Astrocyte of the hippocampus (primary cell): Measurements from ENCODE around the gene RFX3.
"Not testable (repeated sequence)": the region's sequence is repeated elsewhere in the genome, so short reads cannot be mapped to it uniquely, and the experiment has no call there.

Experiments used
- DNase-seq: peaks from one replicate; pipeline ENCODE4 v3.0.0; 2011; ENCODE audit warnings: low read depth, low spot score

RFX3 gene

GRCh38 chr9:3359048-3359692 lies 166.6 kb downstream of the RFX3 start:
- no peak for DNase-seq

- DNase-seq, result no peak
Observed at GRCh38 chr9:3348169-3348568, 177.6 kb downstream of the RFX3 start.

DNA sequence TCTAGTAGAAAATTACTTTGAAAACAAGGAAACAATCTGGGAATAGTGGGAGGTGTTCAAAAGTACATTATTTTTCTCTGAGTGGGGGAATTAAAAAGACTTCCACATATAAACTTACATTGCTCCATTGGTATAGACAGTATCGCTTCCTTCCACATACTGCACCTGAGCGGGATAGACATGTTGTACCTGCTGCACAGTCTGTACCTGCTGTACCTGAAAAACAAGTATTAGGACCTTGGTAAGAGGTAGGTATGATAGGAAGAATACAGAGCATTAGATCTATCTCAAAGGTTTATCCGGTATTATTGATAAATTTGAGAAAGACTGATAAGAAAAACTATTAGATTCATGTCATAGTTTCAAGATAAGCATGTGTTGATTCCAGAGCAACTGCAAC lies 179.3 kb downstream of the RFX3 start:
- DNase-seq, result no peak

DNA sequence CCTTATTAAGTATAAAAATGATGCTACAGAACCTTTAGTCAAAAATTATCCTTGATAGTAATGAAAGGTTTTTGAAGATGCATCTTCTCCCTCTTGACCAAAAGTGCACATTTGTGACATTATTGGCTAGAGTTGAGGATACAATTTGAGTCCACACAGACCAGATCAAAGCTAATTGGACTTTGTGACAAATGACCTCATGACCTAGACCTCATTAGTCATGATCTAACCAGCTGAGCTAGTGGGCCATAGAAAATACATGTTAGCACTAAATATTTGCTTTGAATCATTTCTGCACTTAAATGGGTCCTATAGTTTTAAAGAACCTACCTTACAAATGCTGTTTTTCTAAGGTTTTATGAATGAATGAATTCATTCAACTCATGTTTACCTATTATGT lies 182.1 kb downstream of the RFX3 start:
- peak; percentile 17 for DNase-seq

DNA sequence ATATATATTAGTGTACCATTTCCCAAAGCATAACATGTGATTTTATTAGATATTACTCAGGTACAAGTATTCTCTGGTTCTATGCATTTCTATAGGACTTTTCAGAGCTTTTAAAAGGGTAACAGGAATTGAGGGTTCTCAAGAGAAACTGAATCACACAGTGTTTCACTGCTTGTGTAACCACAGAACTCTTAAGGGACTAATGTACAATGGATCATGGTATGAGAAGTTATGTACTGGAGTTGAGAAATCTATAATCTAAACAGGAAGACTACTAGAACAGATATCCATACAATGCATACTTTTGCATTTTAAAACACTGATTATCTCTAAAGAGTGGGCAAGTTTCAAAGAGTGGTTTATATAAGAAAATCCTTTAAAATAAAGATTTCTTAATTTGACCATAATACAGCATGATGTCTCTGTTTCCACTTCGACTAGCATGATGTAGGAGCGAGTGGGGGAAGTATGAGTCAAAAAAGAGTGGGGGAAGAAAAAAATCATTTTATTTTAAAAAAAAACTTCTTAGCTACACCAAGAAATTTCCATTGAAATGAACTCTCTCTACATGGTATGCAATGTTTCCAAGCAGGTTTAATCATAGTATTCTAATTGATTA lies 183.5 kb downstream of the RFX3 start:
- no peak for DNase-seq

- DNase-seq, result peak; percentile 75
Observed at GRCh38 chr9:3337515-3338225, 188.1 kb downstream of the RFX3 start.

- DNase-seq, result no peak
Observed at GRCh38 chr9:3336951-3337350, 188.8 kb downstream of the RFX3 start.

DNA sequence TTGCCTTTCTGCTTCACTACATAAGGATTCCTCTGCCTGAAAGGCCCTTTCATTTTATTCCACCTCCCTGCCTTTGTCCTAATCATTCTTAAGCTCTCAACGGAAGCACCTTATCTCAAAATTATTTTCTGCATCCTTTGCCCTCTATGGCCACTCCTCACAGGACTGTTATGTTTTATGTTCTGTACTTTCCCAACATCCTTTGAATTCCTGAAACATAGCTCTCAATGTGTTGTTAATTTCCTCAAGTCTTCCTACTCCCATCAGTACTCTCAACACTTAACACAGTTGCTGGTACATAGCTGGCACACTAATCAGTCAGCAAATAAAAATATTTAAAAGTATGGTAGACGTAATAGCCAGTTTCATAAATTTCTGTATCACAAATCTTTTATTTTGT lies 193.0 kb downstream of the RFX3 start:
- DNase-seq, result peak; percentile 17

GRCh38 chr9:3331801-3332200 lies 194.0 kb downstream of the RFX3 start:
- no peak for DNase-seq

GRCh38 chr9:3330792-3331420 lies 194.9 kb downstream of the RFX3 start:
- DNase-seq, result peak; percentile 54

- no peak for DNase-seq
Observed at GRCh38 chr9:3329361-3329760, 196.4 kb downstream of the RFX3 start.

DNA sequence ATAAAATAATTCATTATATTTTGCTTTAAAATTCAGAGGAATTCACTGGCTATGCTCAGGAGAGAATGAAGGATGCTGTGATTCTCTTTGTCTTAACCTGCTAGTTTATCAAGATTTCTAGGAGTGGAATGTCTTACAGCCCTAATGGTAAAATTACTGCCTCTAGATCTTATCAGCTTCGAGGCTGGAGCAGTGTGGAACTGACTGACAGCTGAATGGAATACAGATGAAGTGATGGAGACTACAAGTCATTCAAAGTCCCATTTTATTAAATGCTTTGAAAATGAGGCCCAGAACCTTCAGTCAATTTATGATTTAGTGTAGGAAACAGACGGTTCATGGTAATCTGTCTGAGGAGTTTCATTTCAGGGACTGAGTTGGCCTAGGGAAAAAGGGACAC lies 202.1 kb downstream of the RFX3 start:
- DNase-seq, result no peak

DNA sequence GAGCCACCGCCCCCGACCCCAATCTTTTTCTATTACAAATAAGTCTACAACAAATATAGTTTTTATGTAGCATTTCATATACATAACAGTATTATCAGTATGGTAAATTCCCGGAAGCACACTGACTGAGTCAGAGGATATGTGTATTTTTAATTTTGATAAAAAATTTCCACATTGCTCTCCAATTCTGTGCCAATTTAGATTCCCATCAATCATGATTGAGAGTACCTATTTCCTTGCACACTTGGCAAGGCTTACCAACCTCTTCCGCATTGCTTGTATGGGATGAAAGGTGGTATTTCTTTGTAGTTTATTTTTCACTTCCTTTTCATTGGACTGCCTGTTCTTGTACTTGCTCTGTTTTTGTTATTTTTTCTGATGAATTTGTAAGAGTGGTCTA lies 204.6 kb downstream of the RFX3 start:
- no peak for DNase-seq

DNA sequence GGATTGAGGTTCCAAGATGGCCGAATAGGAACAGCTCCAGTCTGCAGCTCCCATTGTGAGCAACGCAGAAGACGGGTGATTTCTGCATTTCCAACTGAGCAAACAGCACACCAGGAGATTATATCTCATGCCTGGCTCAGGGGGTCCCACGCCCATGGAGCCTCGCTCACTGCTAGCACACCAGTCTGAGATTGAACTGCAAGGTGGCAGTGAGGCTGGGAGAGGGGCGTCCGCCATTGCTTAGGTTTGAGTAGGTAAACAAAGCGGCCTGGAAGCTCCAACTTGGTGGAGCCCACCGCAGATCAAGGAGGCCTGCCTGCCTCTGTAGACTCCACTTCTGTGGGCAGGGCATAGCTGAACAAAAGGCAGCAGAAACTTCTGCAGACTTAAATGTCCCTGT lies 213.2 kb downstream of the RFX3 start:
- not testable (repeated sequence) for DNase-seq

DNA sequence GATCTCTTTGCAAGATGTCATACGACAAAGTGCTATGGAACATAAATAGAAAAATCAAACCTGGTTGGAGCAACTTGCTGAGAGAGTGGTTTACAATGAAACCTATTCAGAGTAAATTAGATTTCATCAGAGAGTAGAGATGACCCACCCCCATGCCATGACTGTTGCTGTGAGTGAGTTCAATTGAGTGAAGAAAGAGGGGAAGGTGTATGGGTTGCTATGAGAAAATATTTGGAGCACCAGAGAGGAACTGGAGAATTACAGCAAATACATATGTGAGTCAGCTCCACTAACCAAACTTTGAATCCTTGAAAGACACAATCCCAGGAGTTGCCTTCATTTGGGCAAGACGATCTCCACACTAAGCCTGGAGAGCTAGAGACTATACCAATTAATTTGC lies 217.2 kb downstream of the RFX3 start:
- no peak for DNase-seq

- not testable (repeated sequence) for DNase-seq
Observed at GRCh38 chr9:3304388-3304787, 221.4 kb downstream of the RFX3 start.

- no peak for DNase-seq
Observed at GRCh38 chr9:3299872-3300271, 225.9 kb downstream of the RFX3 start.

- DNase-seq, result no peak
Observed at GRCh38 chr9:3296536-3296935, 229.3 kb downstream of the RFX3 start.

DNA sequence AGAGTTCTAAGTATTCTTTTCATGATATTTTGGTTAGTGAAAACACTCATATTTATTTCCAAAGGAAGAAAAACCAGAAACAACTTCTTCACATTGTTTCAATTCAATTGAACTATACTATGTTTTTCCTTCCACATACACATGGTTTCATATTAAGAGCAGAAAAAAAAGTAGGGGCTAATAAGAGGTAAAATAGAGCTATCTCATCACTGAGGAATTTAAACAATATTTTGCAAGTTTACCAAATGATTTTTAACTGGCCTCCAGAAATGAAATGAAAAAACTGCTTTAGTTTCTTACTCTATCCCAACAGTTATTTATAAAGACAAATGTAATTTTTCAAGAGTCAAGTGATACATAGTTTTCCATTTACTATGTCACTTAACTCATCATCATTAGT lies 233.5 kb downstream of the RFX3 start:
- no peak for DNase-seq

- DNase-seq, result no peak
Observed at GRCh38 chr9:3290231-3290840, 235.5 kb downstream of the RFX3 start.

- no peak for DNase-seq
Observed at GRCh38 chr9:3288686-3289085, 237.1 kb downstream of the RFX3 start.
